Measurements from ENCODE around the gene SAXO1. TPM values are rescaled to one million over a fixed set of nuclear protein-coding genes. Genes with fewer than 3 reads are reported as not detected.

The SAXO1 gene
- polyA plus RNA-seq, 1 experiment = 0.01 TPM

GRCh38 chr9:19018201-19018600 lies 14.8 kb downstream of the SAXO1 start:
- Histone ChIP-seq H3K27ac (ENCODE audit: low read depth, low read length) (no peak overlapping the region), H3K4me3 (ENCODE audit: low read depth, low read length) (no peak overlapping the region), H3K27me3 (ENCODE audit: control insufficient read depth, insufficient read depth, low read length) (peaks cover 3% of the 10 kb centered on the region), H3K9me3 (ENCODE audit: control insufficient read depth, insufficient read depth, low read length) (no peaks in the 10 kb centered on the region)
- TF ChIP-seq CTCF (IDR thresholded peaks at IDR 0.05; ENCODE audit: low read depth, low read length) = no peak
- DNase-seq (ENCODE audit: low read depth, low spot score) = no peak
- POLR2A ChIA-PET = no interaction called here
- CTCF ChIA-PET = interaction anchor here (1.4 to 1.8 kb wide), 3 partner anchors 8 to 763 kb away, joined by 3 to 7 read pairs (median 4); no protein-coding TSS in a partner anchor

GRCh38 chr9:19009391-19009965 lies 23.5 kb downstream of the SAXO1 start:
- no peaks in the 10 kb centered on the region for H3K9me3 ChIP-seq (ENCODE audit: control insufficient read depth, insufficient read depth, low read length)
- DNase-seq (ENCODE audit: low read depth, low spot score) = no peak
- no peaks in the 10 kb centered on the region for H3K27me3 ChIP-seq (ENCODE audit: control insufficient read depth, insufficient read depth, low read length)
- ChIA-PET POLR2A (no interaction called here), CTCF (interaction anchor here (0.6 to 2.2 kb wide), 2 partner anchors 613 to 755 kb away, joined by 4 to 8 read pairs; no protein-coding TSS in a partner anchor)
- H3K27ac ChIP-seq (ENCODE audit: low read depth, low read length) = no peak overlapping the region
- no peak for TF ChIP-seq CTCF (IDR thresholded peaks at IDR 0.05; ENCODE audit: low read depth, low read length)
- no peak overlapping the region for H3K4me3 ChIP-seq (ENCODE audit: low read depth, low read length)

GRCh38 chr9:19000133-19000532 lies 32.9 kb downstream of the SAXO1 start:
- H3K27ac ChIP-seq (ENCODE audit: low read depth, low read length) = no peak overlapping the region
- POLR2A ChIA-PET = no interaction called here
- peaks cover 8% of the 10 kb centered on the region for H3K27me3 ChIP-seq (ENCODE audit: control insufficient read depth, insufficient read depth, low read length)
- CTCF ChIA-PET = no interaction called here
- peaks cover 15% of the 10 kb centered on the region for H3K9me3 ChIP-seq (ENCODE audit: control insufficient read depth, insufficient read depth, low read length)
- no peak for DNase-seq (ENCODE audit: low read depth, low spot score)
- TF ChIP-seq CTCF (IDR thresholded peaks at IDR 0.05; ENCODE audit: low read depth, low read length) = no peak
- H3K4me3 ChIP-seq (ENCODE audit: low read depth, low read length) = no peak overlapping the region

GRCh38 chr9:18999173-18999785 lies 33.7 kb downstream of the SAXO1 start:
- POLR2A ChIA-PET = no interaction called here
- TF ChIP-seq CTCF (IDR thresholded peaks at IDR 0.05; ENCODE audit: low read depth, low read length) = no peak

GRCh38 chr9:18997151-18997550 lies 35.9 kb downstream of the SAXO1 start:
- Histone ChIP-seq H3K4me3 (ENCODE audit: low read depth, low read length) (no peak overlapping the region), H3K27me3 (ENCODE audit: control insufficient read depth, insufficient read depth, low read length) (peaks cover 9% of the 10 kb centered on the region), H3K27ac (ENCODE audit: low read depth, low read length) (no peak overlapping the region), H3K9me3 (ENCODE audit: control insufficient read depth, insufficient read depth, low read length) (peaks cover 15% of the 10 kb centered on the region)
- DNase-seq (ENCODE audit: low read depth, low spot score) = no peak
- CTCF ChIA-PET = no interaction called here
- POLR2A ChIA-PET = no interaction called here
- no peak for TF ChIP-seq CTCF (IDR thresholded peaks at IDR 0.05; ENCODE audit: low read depth, low read length)

More at GRCh38 chr9:18999173-18999785, 33.7 kb downstream of the SAXO1 start:
- no peak for DNase-seq (ENCODE audit: low read depth, low spot score)
- H3K27me3 ChIP-seq (ENCODE audit: control insufficient read depth, insufficient read depth, low read length) = peaks cover 12% of the 10 kb centered on the region
- H3K27ac ChIP-seq (ENCODE audit: low read depth, low read length) = no peak overlapping the region
- CTCF ChIA-PET = no interaction called here
- H3K4me3 ChIP-seq (ENCODE audit: low read depth, low read length) = no peak overlapping the region
- peaks cover 15% of the 10 kb centered on the region for H3K9me3 ChIP-seq (ENCODE audit: control insufficient read depth, insufficient read depth, low read length)
